HepG2 (cell line): ENCODE results near the gene DHX58. TPM values are rescaled to one million over a fixed set of nuclear protein-coding genes. Genes with fewer than 3 reads are reported as not detected.

Experiments used
- ATAC-seq: fragments of 200-7000 bp; cut with Tn5 transposase; 3 replicates; pipeline ENCODE4 v1.9.1; 2020; ENCODE audit warnings: mild to moderate bottlenecking, moderate library complexity
- BruUV-seq: library from RNA; stranded (reverse); fragments of 400-500 nt; replicated peaks from 2 replicates; lab custom pipeline; 2021; lab: Mats Ljungman, UMichigan
- CTCF ChIA-PET: fragments of 300-600 bp; formaldehyde crosslinking; extraction: SDS; loops from one replicate; lab custom pipeline; 2021; ENCODE audit warnings: low total read pairs, inconsistent platforms, low intra/inter-chr PET ratio; lab: Yijun Ruan, JAX
- POLR2A ChIA-PET: fragments of 350-600 bp; sonication (Branson Sonifier 250); formaldehyde crosslinking; loops from one replicate; lab custom pipeline; 2020; ENCODE audit warnings: antibody characterized with exemption, inconsistent platforms; lab: Yijun Ruan, JAX
- DNase-seq: peaks from one replicate; pipeline ENCODE4 v3.0.0-alpha.2; 2015; ENCODE audit warnings: low spot score
- FAIRE-seq: peaks from 3 replicates; lab custom pipeline; 2011; peaks lifted over from hg19 to GRCh38; lab: Jason Lieb, UNC
- H2AFZ ChIP-seq: one replicate; pipeline ENCODE4 v1.6.1; 2011; ENCODE audit warnings: low read length, inconsistent platforms
- H3K27ac ChIP-seq: fragments of 300-600 bp; 3 replicates; pipeline ENCODE4 v1.8.0; 2011; ENCODE audit warnings: mixed run types, mild to moderate bottlenecking, mixed read lengths, low read length, inconsistent platforms; ENCODE audit not compliant: insufficient read depth; ENCODE audit errors: extremely low read length
- H3K27me3 ChIP-seq, 2 experiments: fragments of 200-600 bp in 1 of 2; 2 replicates in 1 of 2; 3 replicates in 1 of 2; pipeline versions ENCODE4 v1.6.0 to v1.8.0; 2011; ENCODE audit warnings: low read length in 2 of 2, mild to moderate bottlenecking in 2 of 2, moderate library complexity in 2 of 2, inconsistent platforms in 1 of 2; ENCODE audit not compliant: insufficient read depth in 2 of 2, control insufficient read depth in 1 of 2
- H3K36me3 ChIP-seq, 2 experiments: fragments of 200-600 bp in 1 of 2; replicated peaks in 1 of 2; 2 replicates in 1 of 2; 3 replicates in 1 of 2; pipeline versions ENCODE4 v1.5.1 to v1.8.0; 2011; ENCODE audit warnings: low read length in 2 of 2, inconsistent platforms in 1 of 2; ENCODE audit not compliant: insufficient read depth in 2 of 2, control insufficient read depth in 1 of 2
- H3K4me1 ChIP-seq: 2 replicates; pipeline ENCODE4 v1.5.1; 2012; ENCODE audit warnings: low read length, inconsistent platforms; ENCODE audit not compliant: insufficient read depth
- H3K4me2 ChIP-seq: 2 replicates; pipeline ENCODE4 v1.6.0; 2011; ENCODE audit warnings: low read depth, low read length, inconsistent platforms
- H3K4me3 ChIP-seq, 3 experiments: fragments of 200-600 bp in 1 of 3; sonication (generic), shearing (Covaris generic) in 1 of 3; replicated peaks in 1 of 3; 2 replicates each; pipeline ENCODE4 v1.5.1; 2011 to 2016; ENCODE audit warnings: low read length in 3 of 3, inconsistent platforms in 2 of 3, low read depth in 2 of 3, mild to moderate bottlenecking in 2 of 3, control low read depth in 1 of 3, mixed read lengths in 1 of 3; ENCODE audit not compliant: insufficient read depth in 1 of 3
- H3K79me2 ChIP-seq: one replicate; pipeline ENCODE4 v1.6.1; 2011; ENCODE audit warnings: low read length, inconsistent platforms; ENCODE audit not compliant: insufficient read depth
- H3K9ac ChIP-seq: 2 replicates; pipeline ENCODE4 v1.6.0; 2011; ENCODE audit warnings: mild to moderate bottlenecking, low read depth, low read length, inconsistent platforms; ENCODE audit not compliant: insufficient read depth
- H3K9me3 ChIP-seq: 2 replicates; pipeline ENCODE4 v1.5.1; 2012; ENCODE audit warnings: mild to moderate bottlenecking, low read length
- H4K20me1 ChIP-seq: 2 replicates; pipeline ENCODE4 v1.6.0; 2011; ENCODE audit warnings: inconsistent platforms, mild to moderate bottlenecking, low read length, moderate library complexity; ENCODE audit not compliant: insufficient read depth
- FOSL2 ChIP-seq: sonication (generic); formaldehyde crosslinking; IDR thresholded peaks from 2 replicates; pipeline ENCODE4 v1.4.0; 2020; ENCODE audit warnings: missing genetic modification reagents
- KDM1A ChIP-seq: IDR thresholded peaks from 2 replicates; pipeline ENCODE4 v1.6.1; 2016; ENCODE audit warnings: missing compliant biosample characterization
- MTA1 ChIP-seq: sonication (generic); formaldehyde crosslinking; IDR thresholded peaks from 2 replicates; pipeline ENCODE4 v1.4.0; 2020; ENCODE audit warnings: missing genetic modification reagents, mild to moderate bottlenecking, borderline replicate concordance
- MTERF4 ChIP-seq: sonication (generic); formaldehyde crosslinking; IDR thresholded peaks from 2 replicates; pipeline ENCODE4 v1.8.0; 2023; ENCODE audit warnings: mild to moderate bottlenecking, missing genetic modification reagents
- MTF2 ChIP-seq: sonication (generic); formaldehyde crosslinking; IDR thresholded peaks from 2 replicates; pipeline ENCODE4 v1.5.0; 2020; ENCODE audit warnings: missing genetic modification reagents, borderline replicate concordance
- PAX8 ChIP-seq: sonication (generic); formaldehyde crosslinking; IDR thresholded peaks from 2 replicates; pipeline ENCODE4 v1.8.0; 2022; ENCODE audit warnings: mild to moderate bottlenecking, missing genetic modification reagents, borderline replicate concordance
- SUZ12 ChIP-seq: fragments of 150-350 bp; IDR thresholded peaks from 2 replicates; pipeline ENCODE4 v1.6.1; 2014; ENCODE audit warnings: low read depth, low read length
- TBX2 ChIP-seq: sonication (generic); formaldehyde crosslinking; IDR thresholded peaks from 2 replicates; pipeline ENCODE4 v1.5.0; 2020; ENCODE audit warnings: missing genetic modification reagents, mild to moderate bottlenecking, borderline replicate concordance
- ZBTB43 ChIP-seq: sonication (generic); formaldehyde crosslinking; conservative IDR thresholded peaks from 2 replicates; pipeline ENCODE4 v1.4.0; 2020; ENCODE audit warnings: missing genetic modification reagents
- ZFX ChIP-seq: sonication (generic); formaldehyde crosslinking; IDR thresholded peaks from 2 replicates; pipeline ENCODE4 v1.4.0; 2020; ENCODE audit warnings: mild to moderate bottlenecking, low read depth, missing genetic modification reagents, moderate library complexity
- ZNF138 ChIP-seq: sonication (generic); formaldehyde crosslinking; IDR thresholded peaks from 2 replicates; pipeline ENCODE4 v1.5.0; 2020; ENCODE audit warnings: mild to moderate bottlenecking, low read depth, missing genetic modification reagents
- ZNF263 ChIP-seq: sonication (generic); formaldehyde crosslinking; IDR thresholded peaks from 2 replicates; pipeline ENCODE4 v1.4.0; 2020; ENCODE audit warnings: missing genetic modification reagents
- ZNF343 ChIP-seq: sonication (generic); formaldehyde crosslinking; IDR thresholded peaks from 2 replicates; pipeline ENCODE4 v1.4.0; 2020; ENCODE audit warnings: mild to moderate bottlenecking, missing genetic modification reagents
- ZNF501 ChIP-seq: sonication (generic); formaldehyde crosslinking; IDR thresholded peaks from 2 replicates; pipeline ENCODE4 v1.5.1; 2020; ENCODE audit warnings: mild to moderate bottlenecking, moderate library complexity, missing genetic modification reagents
- ZNF563 ChIP-seq: sonication (generic); formaldehyde crosslinking; IDR thresholded peaks from 2 replicates; pipeline ENCODE4 v1.8.0; 2022; ENCODE audit warnings: mild to moderate bottlenecking, moderate library complexity, missing genetic modification reagents
- ZNF564 ChIP-seq: sonication (generic); formaldehyde crosslinking; IDR thresholded peaks from 2 replicates; pipeline ENCODE4 v1.8.1; 2023; ENCODE audit warnings: mild to moderate bottlenecking, missing genetic modification reagents
- ZNF703 ChIP-seq: sonication (generic); formaldehyde crosslinking; IDR thresholded peaks from 2 replicates; pipeline ENCODE4 v1.5.1; 2020; ENCODE audit warnings: missing genetic modification reagents, mild to moderate bottlenecking, moderate library complexity, borderline replicate concordance
- WGBS: methylation state at CpG from one replicate; pipeline ENCODE4 v1.1.6; 2017; ENCODE audit warnings: low lambda C conversion rate; 5-methylcytosine and 5-hydroxymethylcytosine counted together
- in situ Hi-C: cut with HindIII; loops from 2 replicates; pipeline ENCODE4 v1.10.0; 2017; ENCODE audit warnings: low pct_unique_long_range_greater_than_20kb; ENCODE audit not compliant: extremely low pct_ligation_motif_present
- intact Hi-C: fragments of 100-400 bp; cut with micrococcal nuclease; formaldehyde crosslinking; loops from one replicate; pipeline ENCODE4 v1.10.0; 2022; ENCODE audit not compliant: unreplicated experiment
- polyA plus RNA-seq, 8 experiments: library from polyadenylated mRNA; depleted of rRNA in 3 of 8; stranded (reverse) in 7 of 8; unstranded in 1 of 8; fragments of >200 nt; fragmentation: Illumina TruSeq in 4 of 8; extraction: Trizol in 4 of 8; gene quantifications; 2 replicates each; pipeline versions ENCODE4 v1.2.1 to v1.2.3, GENCODE V29; 2011 to 2016; ENCODE audit warnings: low read depth in 4 of 8, missing spikeins in 1 of 8, mixed read lengths in 1 of 8; ENCODE audit not compliant: insufficient read depth in 1 of 8
- total RNA-seq, 5 experiments: library from RNA; depleted of rRNA; stranded (reverse); fragments of >200 nt; fragmentation: Illumina TruSeq; extraction: Trizol; gene quantifications; 2 replicates each; pipeline ENCODE4 v1.2.3, GENCODE V29; 2016; ENCODE audit warnings: low read depth in 1 of 5
- TF ChIP-seq, protein P1 (sequence below): sonication (generic); formaldehyde crosslinking; IDR thresholded peaks from 2 replicates; pipeline ENCODE4 v1.8.0; 2022; ENCODE audit warnings: mild to moderate bottlenecking, missing genetic modification reagents; ENCODE audit not compliant: insufficient replicate concordance
- TF ChIP-seq, protein P2 (sequence below): IDR thresholded peaks from 2 replicates; pipeline ENCODE4 v1.6.1; 2016; ENCODE audit warnings: low read depth, control low read depth
- TF ChIP-seq, protein P3 (sequence below): sonication (generic); formaldehyde crosslinking; IDR thresholded peaks from 2 replicates; pipeline ENCODE4 v1.4.0; 2020; ENCODE audit warnings: mild to moderate bottlenecking, missing genetic modification reagents

Gene DHX58
- total and polyA plus RNA-seq, 2 of the 13 experiments (the other 11 are each of a cell fraction or from before 2014, with no cell fraction given) = 6.7 to 7.8 TPM

GRCh38 chr17:42155614-42156045 lies 43.1 kb upstream of the DHX58 start:
- no peak overlapping the region for H2AFZ ChIP-seq
- no peaks in the 10 kb centered on the region for H3K9me3 ChIP-seq
- peaks cover 1 to 8% of the 10 kb centered on the region in 2 experiments; a peak in 2 of 5 replicates for H3K36me3 ChIP-seq
- peak overlapping the region; percentile 46 for H3K4me2 ChIP-seq
- no peak overlapping the region for H3K9ac ChIP-seq
- no peaks in the 10 kb centered on the region; a peak in 1 of 5 replicates for H3K27me3 ChIP-seq
- DNase-seq = no peak
- peak overlapping the region in 1 of 3 experiments; percentile 39; a peak in 1 of 6 replicates for H3K4me3 ChIP-seq
- ATAC-seq = no peak
- ChIA-PET POLR2A (no interaction called here), CTCF (no interaction called here)
- WGBS = 77% methylated on average over 17 of the region's 17 CpGs
- H4K20me1 ChIP-seq = peaks cover 5% of the 10 kb centered on the region; the same call in 1 of the 2 replicates
- peaks cover 56% of the 10 kb centered on the region for H3K4me1 ChIP-seq
- in situ Hi-C loops = no loop called here
- no peak overlapping the region for H3K27ac ChIP-seq
- no peak for FAIRE-seq
- H3K79me2 ChIP-seq = peaks cover 38% of the 10 kb centered on the region
- intact Hi-C loops = loop anchor here (5.0 kb wide), 1 partner anchor 33 kb away; the partner anchor contains the start of genes HSPB9 and KAT2A
- BruUV-seq = no TSS peak
- TF ChIP-seq ZNF703 (CRISPR knock-in tag) (no peak), ZFX (CRISPR knock-in tag) (no peak), ZNF501 (CRISPR knock-in tag) (0 out of 2 replicates have a peak, but pooled peaks have one; percentile 6), TBX2 (CRISPR knock-in tag) (no peak), ZNF564 (CRISPR knock-in tag) (no peak), MTERF4 (CRISPR knock-in tag) (0 out of 2 replicates have a peak, but pooled peaks have one; percentile 35), ZNF263 (CRISPR knock-in tag) (no peak), FOSL2 (CRISPR knock-in tag) (no peak), MTF2 (CRISPR knock-in tag) (no peak), ZNF343 (CRISPR knock-in tag) (no peak), KDM1A (no peak), ZBTB43 (CRISPR knock-in tag) (no peak), MTA1 (no peak), ZNF138 (CRISPR knock-in tag) (no peak), SUZ12 (no peak), ZNF563 (CRISPR knock-in tag) (peak; percentile 63; the same call in 1 of the 2 replicates), PAX8 (CRISPR knock-in tag) (no peak)
- TF ChIP-seq, protein P1, sequence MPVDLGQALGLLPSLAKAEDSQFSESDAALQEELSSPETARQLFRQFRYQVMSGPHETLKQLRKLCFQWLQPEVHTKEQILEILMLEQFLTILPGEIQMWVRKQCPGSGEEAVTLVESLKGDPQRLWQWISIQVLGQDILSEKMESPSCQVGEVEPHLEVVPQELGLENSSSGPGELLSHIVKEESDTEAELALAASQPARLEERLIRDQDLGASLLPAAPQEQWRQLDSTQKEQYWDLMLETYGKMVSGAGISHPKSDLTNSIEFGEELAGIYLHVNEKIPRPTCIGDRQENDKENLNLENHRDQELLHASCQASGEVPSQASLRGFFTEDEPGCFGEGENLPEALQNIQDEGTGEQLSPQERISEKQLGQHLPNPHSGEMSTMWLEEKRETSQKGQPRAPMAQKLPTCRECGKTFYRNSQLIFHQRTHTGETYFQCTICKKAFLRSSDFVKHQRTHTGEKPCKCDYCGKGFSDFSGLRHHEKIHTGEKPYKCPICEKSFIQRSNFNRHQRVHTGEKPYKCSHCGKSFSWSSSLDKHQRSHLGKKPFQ (CRISPR knock-in tag) = no peak
- TF ChIP-seq, protein P2, sequence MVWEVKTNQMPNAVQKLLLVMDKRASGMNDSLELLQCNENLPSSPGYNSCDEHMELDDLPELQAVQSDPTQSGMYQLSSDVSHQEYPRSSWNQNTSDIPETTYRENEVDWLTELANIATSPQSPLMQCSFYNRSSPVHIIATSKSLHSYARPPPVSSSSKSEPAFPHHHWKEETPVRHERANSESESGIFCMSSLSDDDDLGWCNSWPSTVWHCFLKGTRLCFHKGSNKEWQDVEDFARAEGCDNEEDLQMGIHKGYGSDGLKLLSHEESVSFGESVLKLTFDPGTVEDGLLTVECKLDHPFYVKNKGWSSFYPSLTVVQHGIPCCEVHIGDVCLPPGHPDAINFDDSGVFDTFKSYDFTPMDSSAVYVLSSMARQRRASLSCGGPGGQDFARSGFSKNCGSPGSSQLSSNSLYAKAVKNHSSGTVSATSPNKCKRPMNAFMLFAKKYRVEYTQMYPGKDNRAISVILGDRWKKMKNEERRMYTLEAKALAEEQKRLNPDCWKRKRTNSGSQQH = no peak
- TF ChIP-seq, protein P3, sequence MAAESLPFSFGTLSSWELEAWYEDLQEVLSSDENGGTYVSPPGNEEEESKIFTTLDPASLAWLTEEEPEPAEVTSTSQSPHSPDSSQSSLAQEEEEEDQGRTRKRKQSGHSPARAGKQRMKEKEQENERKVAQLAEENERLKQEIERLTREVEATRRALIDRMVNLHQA (CRISPR knock-in tag) = no peak
